ENCODE results near the gene RAD51B.

Gene RAD51B

GRCh38 chr14:68159701-68160633 is 340.4 kb downstream of the RAD51B start:
- no peaks in the 10 kb centered on the region for H3K36me3 ChIP-seq (ENCODE audit: control insufficient read depth, insufficient read depth, low read length)
- no peaks in the 10 kb centered on the region for H3K27me3 ChIP-seq (ENCODE audit: control insufficient read depth, insufficient read depth, low read length)
- no peaks in the 10 kb centered on the region for H3K79me2 ChIP-seq
- peaks cover 2% of the 10 kb centered on the region for H3K4me1 ChIP-seq
- no peak overlapping the region for H3K27ac ChIP-seq
- H3K4me3 ChIP-seq (ENCODE audit: low read depth, low read length), result no peak overlapping the region
- H3K4me2 ChIP-seq (ENCODE audit: low read length), result no peak overlapping the region
- H2AFZ ChIP-seq, result no peak overlapping the region
- TF ChIP-seq CTCF (IDR thresholded peaks at IDR 0.05), result no peak
- no peaks in the 10 kb centered on the region for H3K9me3 ChIP-seq (ENCODE audit: control insufficient read depth, low read length)
- H3K9ac ChIP-seq, result no peak overlapping the region

- H3K4me1 ChIP-seq, result peaks cover under 1% of the 10 kb centered on the region
- no peak overlapping the region for H3K27ac ChIP-seq
- H3K79me2 ChIP-seq, result no peaks in the 10 kb centered on the region
- H3K9me3 ChIP-seq (ENCODE audit: control insufficient read depth, low read length), result no peaks in the 10 kb centered on the region
- no peak overlapping the region for H2AFZ ChIP-seq
- no peak overlapping the region for H3K4me2 ChIP-seq (ENCODE audit: low read length)
- H3K9ac ChIP-seq, result no peak overlapping the region
- no peak for TF ChIP-seq CTCF (IDR thresholded peaks at IDR 0.05)
- H3K36me3 ChIP-seq (ENCODE audit: control insufficient read depth, insufficient read depth, low read length), result no peaks in the 10 kb centered on the region
- H3K4me3 ChIP-seq (ENCODE audit: low read depth, low read length), result no peak overlapping the region
- H3K27me3 ChIP-seq (ENCODE audit: control insufficient read depth, insufficient read depth, low read length), result no peaks in the 10 kb centered on the region
Measured at GRCh38 chr14:68160779-68161546, 341.4 kb downstream of the RAD51B start.

- no peaks in the 10 kb centered on the region for H3K4me1 ChIP-seq
Measured at GRCh38 chr14:68162887-68163286, 343.3 kb downstream of the RAD51B start.

GRCh38 chr14:68164711-68165113 is 345.1 kb downstream of the RAD51B start:
- H3K27me3 ChIP-seq (ENCODE audit: control insufficient read depth, insufficient read depth, low read length), result no peaks in the 10 kb centered on the region
- TF ChIP-seq CTCF (IDR thresholded peaks at IDR 0.05), result no peak
- no peaks in the 10 kb centered on the region for H3K36me3 ChIP-seq (ENCODE audit: control insufficient read depth, insufficient read depth, low read length)
- no peak overlapping the region for H3K27ac ChIP-seq
- no peaks in the 10 kb centered on the region for H3K9me3 ChIP-seq (ENCODE audit: control insufficient read depth, low read length)
- H3K4me1 ChIP-seq, result no peaks in the 10 kb centered on the region
- no peak overlapping the region for H3K4me3 ChIP-seq (ENCODE audit: low read depth, low read length)
- no peak overlapping the region for H3K9ac ChIP-seq
- no peaks in the 10 kb centered on the region for H3K79me2 ChIP-seq
- H2AFZ ChIP-seq, result no peak overlapping the region
- no peak overlapping the region for H3K4me2 ChIP-seq (ENCODE audit: low read length)

More at GRCh38 chr14:68162887-68163286, 343.3 kb downstream of the RAD51B start:
- Histone ChIP-seq H3K9me3 (ENCODE audit: control insufficient read depth, low read length) (no peaks in the 10 kb centered on the region), H3K79me2 (no peaks in the 10 kb centered on the region), H3K27me3 (ENCODE audit: control insufficient read depth, insufficient read depth, low read length) (no peaks in the 10 kb centered on the region), H3K9ac (no peak overlapping the region), H3K4me3 (ENCODE audit: low read depth, low read length) (no peak overlapping the region), H2AFZ (no peak overlapping the region), H3K4me2 (ENCODE audit: low read length) (no peak overlapping the region), H3K27ac (no peak overlapping the region), H3K36me3 (ENCODE audit: control insufficient read depth, insufficient read depth, low read length) (no peaks in the 10 kb centered on the region)
- no peak for TF ChIP-seq CTCF (IDR thresholded peaks at IDR 0.05)

All from parathyroid adenoma (tissue), 2 donors.